Neural cell (in vitro differentiated cells): ENCODE results near the gene CIBAR2. TPM values are rescaled to one million over a fixed set of nuclear protein-coding genes. Genes with fewer than 3 reads are reported as not detected.

Experiments used
- H2AFZ ChIP-seq: fragments of 200-600, 300-800 bp; sonication (generic), shearing (Covaris generic); 2 replicates; pipeline ENCODE4 v1.6.0; 2014; ENCODE audit warnings: low read depth, mild to moderate bottlenecking, antibody characterized with exemption, low read length, moderate library complexity
- H3F3A ChIP-seq: fragments of 200-600 bp; shearing (Covaris generic); 2 replicates; pipeline ENCODE4 v1.6.1; 2016; ENCODE audit warnings: mild to moderate bottlenecking, moderate library complexity, mixed read lengths, antibody characterized with exemption, low read length; ENCODE audit not compliant: insufficient read depth, poor library complexity, severe bottlenecking
- H3K27ac ChIP-seq: fragments of 200-600, 300-800 bp; sonication (generic), shearing (Covaris generic); 2 replicates; pipeline ENCODE4 v1.5.1; 2014; ENCODE audit warnings: mild to moderate bottlenecking, low read length, moderate library complexity
- H3K27me3 ChIP-seq: fragments of 300-800, 200-600 bp; sonication (generic), shearing (Covaris generic); 2 replicates; pipeline ENCODE4 v1.6.0; 2014; ENCODE audit warnings: mild to moderate bottlenecking, low read depth, low read length, moderate library complexity; ENCODE audit not compliant: insufficient read depth
- H3K36me3 ChIP-seq: fragments of 300-800, 200-600 bp; sonication (generic), shearing (Covaris generic); 2 replicates; pipeline ENCODE4 v1.5.1; 2014; ENCODE audit warnings: mild to moderate bottlenecking, antibody characterized with exemption, low read length, moderate library complexity; ENCODE audit not compliant: insufficient read depth
- H3K4me2 ChIP-seq: fragments of 300-800, 200-600 bp; sonication (generic), shearing (Covaris generic); 2 replicates; pipeline ENCODE4 v1.6.0; 2014; ENCODE audit warnings: mild to moderate bottlenecking, low read length
- H3K4me3 ChIP-seq: fragments of 300-800, 200-600 bp; sonication (generic), shearing (Covaris generic); 2 replicates; pipeline ENCODE4 v1.5.1; 2014; ENCODE audit warnings: mild to moderate bottlenecking, low read length, moderate library complexity
- H3K79me2 ChIP-seq: fragments of 200-600 bp; shearing (Covaris generic); replicated peaks from 2 replicates; pipeline ENCODE4 v1.6.0; 2014; ENCODE audit warnings: mild to moderate bottlenecking, low read length, moderate library complexity; ENCODE audit not compliant: insufficient read depth
- H3K9ac ChIP-seq: fragments of 300-800, 200-600 bp; sonication (generic), shearing (Covaris generic); 2 replicates; pipeline ENCODE4 v1.6.1; 2016; ENCODE audit warnings: mild to moderate bottlenecking, low read length, mixed read lengths
- H3K9me2 ChIP-seq: fragments of 200-600 bp; shearing (Covaris generic); 2 replicates; pipeline ENCODE4 v1.6.1; 2016; ENCODE audit warnings: mild to moderate bottlenecking, low read length, mixed read lengths; ENCODE audit not compliant: insufficient read depth
- H3K9me3 ChIP-seq: fragments of 200-600, 300-800 bp; sonication (generic), shearing (Covaris generic); 2 replicates; pipeline ENCODE4 v1.6.1; 2016; ENCODE audit warnings: mild to moderate bottlenecking, mixed run types, low read length, moderate library complexity, mixed read lengths
- H4K20me1 ChIP-seq: fragments of 200-600 bp; shearing (Covaris generic); 2 replicates; pipeline ENCODE4 v1.6.1; 2016; ENCODE audit warnings: mild to moderate bottlenecking, mixed run types; ENCODE audit not compliant: insufficient read depth
- EP300 ChIP-seq: fragments of 450-650 bp; conservative IDR thresholded peaks from 2 replicates; pipeline ENCODE4 v1.6.1; 2014; ENCODE audit warnings: antibody characterized with exemption, mild to moderate bottlenecking, moderate library complexity; ENCODE audit not compliant: poor library complexity, severe bottlenecking
- EZH2 ChIP-seq: fragments of 200-600, 300-800 bp; shearing (Covaris generic), sonication (generic); IDR thresholded peaks from 2 replicates; pipeline ENCODE4 v1.6.1; 2014; ENCODE audit warnings: antibody characterized with exemption, low read length, borderline replicate concordance, mild to moderate bottlenecking; ENCODE audit not compliant: insufficient read depth, poor library complexity, severe bottlenecking
- MXI1 ChIP-seq: fragments of 450-650 bp; conservative IDR thresholded peaks from 2 replicates; pipeline ENCODE4 v1.6.1; 2014; ENCODE audit warnings: antibody characterized with exemption, mild to moderate bottlenecking; ENCODE audit not compliant: poor library complexity, severe bottlenecking
- POLR2AphosphoS5 ChIP-seq: IDR thresholded peaks from 2 replicates; pipeline ENCODE4 v1.6.1; 2012
- RAD21 ChIP-seq: fragments of 450-650 bp; conservative IDR thresholded peaks from 2 replicates; pipeline ENCODE4 v1.6.1; 2014; ENCODE audit warnings: antibody characterized with exemption, mild to moderate bottlenecking, moderate library complexity
- SMC3 ChIP-seq: fragments of 450-650 bp; conservative IDR thresholded peaks from 2 replicates; pipeline ENCODE4 v1.6.1; 2014; ENCODE audit warnings: antibody characterized with exemption, mild to moderate bottlenecking, moderate library complexity; ENCODE audit not compliant: poor library complexity
- TAF1 ChIP-seq: IDR thresholded peaks from 2 replicates; pipeline ENCODE4 v1.6.1; 2012; ENCODE audit warnings: low read depth
- polyA plus RNA-seq: library from polyadenylated mRNA; depleted of rRNA; stranded (reverse); fragments of >200 nt; gene quantifications from 2 replicates; pipeline ENCODE4 v1.2.3, GENCODE V29; 2014
- TF ChIP-seq, protein P1 (sequence below): IDR thresholded peaks from 2 replicates; pipeline ENCODE4 v1.6.1; 2012; ENCODE audit warnings: borderline replicate concordance
- TF ChIP-seq, protein P2 (sequence below): fragments of 450-650 bp; IDR thresholded peaks from 2 replicates; pipeline ENCODE4 v1.5.1; 2014; ENCODE audit warnings: antibody characterized with exemption, mild to moderate bottlenecking, moderate library complexity; ENCODE audit not compliant: poor library complexity, severe bottlenecking

The CIBAR2 gene
- polyA plus RNA-seq, 1 donor from 2014 or later, result not detected

DNA sequence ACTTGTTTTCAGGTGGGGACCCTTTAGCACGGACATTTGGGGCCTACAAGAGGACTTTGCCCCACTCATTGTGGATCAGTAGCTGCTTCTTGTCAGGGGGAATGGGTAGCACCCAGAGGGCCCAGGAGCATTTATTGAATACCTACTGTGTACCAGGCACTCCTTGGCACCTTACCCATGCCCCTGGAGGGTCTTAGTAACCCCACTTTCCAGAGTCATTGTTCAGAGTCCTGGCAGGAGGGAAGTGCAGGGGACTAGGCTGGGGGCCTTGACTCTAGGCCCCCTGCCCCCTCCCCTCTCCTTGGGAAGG is 21.0 kb upstream of the CIBAR2 start:
- no peak overlapping the region for H3K4me2 ChIP-seq
- no peak overlapping the region for H2AFZ ChIP-seq
- no peak overlapping the region for H3K9ac ChIP-seq
- H3F3A ChIP-seq, result no peaks in the 10 kb centered on the region
- no peaks in the 10 kb centered on the region for H3K9me3 ChIP-seq
- no peaks in the 10 kb centered on the region for H3K27me3 ChIP-seq
- H3K36me3 ChIP-seq, result no peaks in the 10 kb centered on the region
- TF ChIP-seq TAF1, result no peak
- TF ChIP-seq, protein P1, sequence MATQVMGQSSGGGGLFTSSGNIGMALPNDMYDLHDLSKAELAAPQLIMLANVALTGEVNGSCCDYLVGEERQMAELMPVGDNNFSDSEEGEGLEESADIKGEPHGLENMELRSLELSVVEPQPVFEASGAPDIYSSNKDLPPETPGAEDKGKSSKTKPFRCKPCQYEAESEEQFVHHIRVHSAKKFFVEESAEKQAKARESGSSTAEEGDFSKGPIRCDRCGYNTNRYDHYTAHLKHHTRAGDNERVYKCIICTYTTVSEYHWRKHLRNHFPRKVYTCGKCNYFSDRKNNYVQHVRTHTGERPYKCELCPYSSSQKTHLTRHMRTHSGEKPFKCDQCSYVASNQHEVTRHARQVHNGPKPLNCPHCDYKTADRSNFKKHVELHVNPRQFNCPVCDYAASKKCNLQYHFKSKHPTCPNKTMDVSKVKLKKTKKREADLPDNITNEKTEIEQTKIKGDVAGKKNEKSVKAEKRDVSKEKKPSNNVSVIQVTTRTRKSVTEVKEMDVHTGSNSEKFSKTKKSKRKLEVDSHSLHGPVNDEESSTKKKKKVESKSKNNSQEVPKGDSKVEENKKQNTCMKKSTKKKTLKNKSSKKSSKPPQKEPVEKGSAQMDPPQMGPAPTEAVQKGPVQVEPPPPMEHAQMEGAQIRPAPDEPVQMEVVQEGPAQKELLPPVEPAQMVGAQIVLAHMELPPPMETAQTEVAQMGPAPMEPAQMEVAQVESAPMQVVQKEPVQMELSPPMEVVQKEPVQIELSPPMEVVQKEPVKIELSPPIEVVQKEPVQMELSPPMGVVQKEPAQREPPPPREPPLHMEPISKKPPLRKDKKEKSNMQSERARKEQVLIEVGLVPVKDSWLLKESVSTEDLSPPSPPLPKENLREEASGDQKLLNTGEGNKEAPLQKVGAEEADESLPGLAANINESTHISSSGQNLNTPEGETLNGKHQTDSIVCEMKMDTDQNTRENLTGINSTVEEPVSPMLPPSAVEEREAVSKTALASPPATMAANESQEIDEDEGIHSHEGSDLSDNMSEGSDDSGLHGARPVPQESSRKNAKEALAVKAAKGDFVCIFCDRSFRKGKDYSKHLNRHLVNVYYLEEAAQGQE, result no peak
- no peak for TF ChIP-seq EP300
- TF ChIP-seq POLR2AphosphoS5, result no peak
- no peak for TF ChIP-seq EZH2
- no peak for TF ChIP-seq MXI1
- no peak for TF ChIP-seq SMC3
- TF ChIP-seq, protein P2, sequence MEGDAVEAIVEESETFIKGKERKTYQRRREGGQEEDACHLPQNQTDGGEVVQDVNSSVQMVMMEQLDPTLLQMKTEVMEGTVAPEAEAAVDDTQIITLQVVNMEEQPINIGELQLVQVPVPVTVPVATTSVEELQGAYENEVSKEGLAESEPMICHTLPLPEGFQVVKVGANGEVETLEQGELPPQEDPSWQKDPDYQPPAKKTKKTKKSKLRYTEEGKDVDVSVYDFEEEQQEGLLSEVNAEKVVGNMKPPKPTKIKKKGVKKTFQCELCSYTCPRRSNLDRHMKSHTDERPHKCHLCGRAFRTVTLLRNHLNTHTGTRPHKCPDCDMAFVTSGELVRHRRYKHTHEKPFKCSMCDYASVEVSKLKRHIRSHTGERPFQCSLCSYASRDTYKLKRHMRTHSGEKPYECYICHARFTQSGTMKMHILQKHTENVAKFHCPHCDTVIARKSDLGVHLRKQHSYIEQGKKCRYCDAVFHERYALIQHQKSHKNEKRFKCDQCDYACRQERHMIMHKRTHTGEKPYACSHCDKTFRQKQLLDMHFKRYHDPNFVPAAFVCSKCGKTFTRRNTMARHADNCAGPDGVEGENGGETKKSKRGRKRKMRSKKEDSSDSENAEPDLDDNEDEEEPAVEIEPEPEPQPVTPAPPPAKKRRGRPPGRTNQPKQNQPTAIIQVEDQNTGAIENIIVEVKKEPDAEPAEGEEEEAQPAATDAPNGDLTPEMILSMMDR, result no peak
- TF ChIP-seq RAD21, result no peak
- H3K4me3 ChIP-seq, result no peak overlapping the region
- H3K9me2 ChIP-seq, result no peaks in the 10 kb centered on the region
- no peak overlapping the region for H3K27ac ChIP-seq
- H4K20me1 ChIP-seq, result no peaks in the 10 kb centered on the region
- no peaks in the 10 kb centered on the region for H3K79me2 ChIP-seq

DNA sequence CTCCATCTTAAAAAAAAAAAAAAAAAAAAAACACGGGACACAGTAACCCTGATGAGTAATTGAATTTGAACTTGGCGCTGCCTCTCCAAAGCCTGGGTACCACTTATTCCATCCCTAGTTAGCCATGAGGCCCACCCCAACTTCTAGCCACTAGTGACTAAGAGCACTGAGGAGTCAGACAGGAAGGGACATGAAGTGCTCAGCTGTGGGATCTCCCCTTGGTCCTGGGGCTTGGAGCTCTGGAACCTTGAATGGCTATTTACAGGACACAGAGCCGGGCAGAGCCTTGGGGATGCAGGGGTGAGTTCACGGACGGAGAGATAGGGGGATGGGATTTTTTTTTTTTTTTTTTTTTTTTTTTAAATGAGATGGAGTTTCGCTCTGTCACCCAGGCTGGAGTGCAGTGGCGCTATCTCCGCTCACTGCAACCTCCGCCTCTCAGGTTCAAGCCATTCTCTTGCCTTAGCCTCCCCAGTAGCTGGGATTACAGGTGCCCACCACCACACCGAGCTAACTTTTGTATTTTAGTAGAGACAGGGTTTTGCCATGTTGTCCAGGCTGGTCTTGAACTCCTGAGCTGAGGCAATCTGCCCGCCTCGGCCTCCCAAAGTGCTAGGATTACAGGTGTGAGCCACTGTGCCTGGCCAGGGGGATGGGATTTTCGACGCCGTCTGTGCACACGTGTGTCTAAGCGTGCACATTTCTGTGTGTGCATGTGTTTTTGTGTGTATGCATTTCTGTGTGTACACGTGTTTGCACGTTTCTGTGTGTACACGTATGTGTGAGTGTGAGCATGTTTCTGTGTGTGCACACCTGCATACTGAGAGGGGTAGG is 20.4 kb upstream of the CIBAR2 start:
- no peak overlapping the region for H3K27ac ChIP-seq
- no peaks in the 10 kb centered on the region for H3K9me3 ChIP-seq
- TF ChIP-seq, protein P1, result no peak
- TF ChIP-seq TAF1, result no peak
- no peak for TF ChIP-seq POLR2AphosphoS5
- TF ChIP-seq, protein P2, result no peak
- TF ChIP-seq EZH2, result no peak
- TF ChIP-seq EP300, result no peak
- no peak for TF ChIP-seq RAD21
- TF ChIP-seq MXI1, result no peak
- no peak for TF ChIP-seq SMC3
- no peak overlapping the region for H2AFZ ChIP-seq
- no peaks in the 10 kb centered on the region for H3K9me2 ChIP-seq
- H4K20me1 ChIP-seq, result no peaks in the 10 kb centered on the region
- no peaks in the 10 kb centered on the region for H3K79me2 ChIP-seq
- no peak overlapping the region for H3K4me2 ChIP-seq
- H3K36me3 ChIP-seq, result no peaks in the 10 kb centered on the region
- no peaks in the 10 kb centered on the region for H3F3A ChIP-seq
- H3K27me3 ChIP-seq, result no peaks in the 10 kb centered on the region
- H3K4me3 ChIP-seq, result no peak overlapping the region
- no peak overlapping the region for H3K9ac ChIP-seq
